A549 (cell line): Measurements from ENCODE around the gene ROBO1. TPM values are rescaled to one million over a fixed set of nuclear protein-coding genes. Genes with fewer than 3 reads are reported as not detected.
A peak's percentile ranks its signal among the peaks of the same experiment; 100 is the strongest.

Experiments
- ATAC-seq, 2 experiments: fragments of 200-7000 bp in 1 of 2; fragments of >200 bp in 1 of 2; cut with Nextera tagmentation in 1 of 2; cut with Tn5 transposase in 1 of 2; 3 replicates each; pipeline versions ENCODE4 v1.8.0 to v1.9.1; 2018 to 2020; ENCODE audit warnings: mild to moderate bottlenecking in 1 of 2, moderate library complexity in 1 of 2
- CTCF ChIA-PET: fragments of 300-600 bp; sonication (Branson Sonifier 250); formaldehyde crosslinking; extraction: SDS; loops from one replicate; lab custom pipeline; 2021; ENCODE audit warnings: antibody characterized with exemption, inconsistent platforms; lab: Yijun Ruan, JAX
- POLR2A ChIA-PET: fragments of 350-600 bp; formaldehyde crosslinking; extraction: SDS; loops from one replicate; lab custom pipeline; 2021; ENCODE audit warnings: antibody characterized with exemption, inconsistent platforms; lab: Yijun Ruan, JAX
- DNase-seq, 2 experiments: peaks; one replicate each; pipeline versions ENCODE4 v3.0.0 to v3.0.0-alpha.2; 2011 to 2016; ENCODE audit warnings: low read depth in 1 of 2, low spot score in 1 of 2
- FAIRE-seq: peaks from 2 replicates; lab custom pipeline; 2011; peaks lifted over from hg19 to GRCh38; lab: Jason Lieb, UNC
- H3K27ac ChIP-seq, 2 experiments: fragments of >200 bp; sonication (Bioruptor Twin); formaldehyde crosslinking; 3 replicates each; pipeline ENCODE4 v1.5.1; 2016 to 2017
- H3K4me1 ChIP-seq: fragments of >200 bp; sonication (Bioruptor Twin); formaldehyde crosslinking; 3 replicates; pipeline ENCODE4 v1.6.1; 2016
- H3K4me2 ChIP-seq: fragments of >200 bp; sonication (Bioruptor Twin); formaldehyde crosslinking; 3 replicates; pipeline ENCODE4 v1.6.1; 2016
- H3K4me3 ChIP-seq: fragments of >200 bp; sonication (Bioruptor Twin); formaldehyde crosslinking; 3 replicates; pipeline ENCODE4 v1.5.1; 2016
- H3K9me3 ChIP-seq: fragments of >200 bp; sonication (Bioruptor Twin); formaldehyde crosslinking; 3 replicates; pipeline ENCODE4 v1.6.1; 2016
- CEBPB ChIP-seq, 2 experiments: fragments of >200 bp in 1 of 2; sonication (Bioruptor Twin) in 1 of 2; formaldehyde crosslinking in 1 of 2; IDR thresholded peaks; 2 replicates each; pipeline ENCODE4 v1.6.1; 2012 to 2016
- CHD4 ChIP-seq: fragments of 200-600 bp; sonication (generic); IDR thresholded peaks from 2 replicates; pipeline ENCODE4 v1.6.1; 2016; ENCODE audit warnings: antibody characterized with exemption, mild to moderate bottlenecking, borderline replicate concordance
- EHF ChIP-seq: fragments of 250-450 bp; sonication (Bioruptor Pico); IDR thresholded peaks from 2 replicates; pipeline ENCODE4 v1.5.0; 2020; ENCODE audit warnings: mild to moderate bottlenecking
- EP300 ChIP-seq, 2 experiments: fragments of >200 bp; sonication (Bioruptor Twin); formaldehyde crosslinking; IDR thresholded peaks; 2 replicates in 1 of 2; 3 replicates in 1 of 2; pipeline ENCODE4 v1.6.1; 2016 to 2017
- ESRRA ChIP-seq: fragments of 150-350 bp; IDR thresholded peaks from 2 replicates; pipeline ENCODE4 v1.6.1; 2014; ENCODE audit warnings: mild to moderate bottlenecking, low read length, borderline replicate concordance
- FOSB ChIP-seq: fragments of 250-450 bp; sonication (Bioruptor Pico); IDR thresholded peaks from 2 replicates; pipeline ENCODE4 v1.5.0; 2020; ENCODE audit warnings: mild to moderate bottlenecking, moderate library complexity
- FOSL2 ChIP-seq, 2 experiments: fragments of 450-650 bp in 1 of 2; fragments of >200 bp in 1 of 2; sonication (Bioruptor Twin) in 1 of 2; formaldehyde crosslinking; IDR thresholded peaks; 2 replicates each; pipeline versions ENCODE4 v1.5.0 to v1.6.1; 2016 to 2020; ENCODE audit warnings: mild to moderate bottlenecking in 1 of 2, moderate library complexity in 1 of 2
- GATA3 ChIP-seq: IDR thresholded peaks from 2 replicates; pipeline ENCODE4 v1.6.1; 2012; ENCODE audit warnings: borderline replicate concordance
- HDAC2 ChIP-seq: fragments of 200-600 bp; sonication (generic); IDR thresholded peaks from 2 replicates; pipeline ENCODE4 v1.6.1; 2016
- KDM1A ChIP-seq: fragments of 200-600 bp; sonication (generic); IDR thresholded peaks from 2 replicates; pipeline ENCODE4 v1.6.1; 2016; ENCODE audit warnings: low read depth, mild to moderate bottlenecking
- NFE2L2 ChIP-seq: fragments of 150-350 bp; conservative IDR thresholded peaks from 2 replicates; pipeline ENCODE4 v1.6.1; 2014; ENCODE audit warnings: low read length
- NR3C1 ChIP-seq: fragments of >200 bp; sonication (Bioruptor Twin); formaldehyde crosslinking; IDR thresholded peaks from 3 replicates; pipeline ENCODE4 v1.6.1; 2017
- POLR2AphosphoS2 ChIP-seq: conservative IDR thresholded peaks from 2 replicates; pipeline ENCODE4 v1.6.1; 2012; ENCODE audit warnings: low read length, improper control_type of control experiment, inconsistent platforms
- RCOR1 ChIP-seq: fragments of 150-350 bp; IDR thresholded peaks from 2 replicates; pipeline ENCODE4 v1.6.1; 2014; ENCODE audit warnings: antibody characterized with exemption, low read length, low read depth
- RNF2 ChIP-seq: fragments of 200-600 bp; sonication (generic); IDR thresholded peaks from 2 replicates; pipeline ENCODE4 v1.6.1; 2016; ENCODE audit warnings: low read depth, mild to moderate bottlenecking, antibody characterized with exemption, moderate library complexity, borderline replicate concordance
- SREBF2 ChIP-seq: fragments of 450-650 bp; IDR thresholded peaks from 2 replicates; pipeline ENCODE4 v1.6.1; 2014; ENCODE audit warnings: mild to moderate bottlenecking, moderate library complexity
- TFCP2L1 ChIP-seq: fragments of 250-450 bp; sonication (Bioruptor Pico); IDR thresholded peaks from 2 replicates; pipeline ENCODE4 v1.5.0; 2021; ENCODE audit warnings: mild to moderate bottlenecking
- TP53 ChIP-seq: fragments of 250-450 bp; sonication (Bioruptor Pico); IDR thresholded peaks from 2 replicates; pipeline ENCODE4 v1.5.0; 2021; ENCODE audit warnings: mild to moderate bottlenecking, moderate library complexity
- WGBS: methylation state at CpG from one replicate; pipeline ENCODE4 v1.1.6; 2017; ENCODE audit errors: missing lambda C conversion rate; 5-methylcytosine and 5-hydroxymethylcytosine counted together
- polyA plus RNA-seq, 4 experiments: library from polyadenylated mRNA; depleted of rRNA in 3 of 4; stranded (reverse); fragments of >200 nt; fragmentation: RNase III in 1 of 4; extraction: RNeasy Plus Mini Kit Qiagen cat#74134 plus additional on column Dnase treatment in 1 of 4; gene quantifications; 2 replicates in 3 of 4; 3 replicates in 1 of 4; pipeline ENCODE4 v1.2.3, GENCODE V29; 2011 to 2017
- TF ChIP-seq, protein P1 (sequence below): fragments of 450-650 bp; IDR thresholded peaks from 2 replicates; pipeline ENCODE4 v1.6.1; 2014; ENCODE audit warnings: antibody characterized with exemption
- TF ChIP-seq, protein P2 (sequence below): fragments of 200-600 bp; sonication (generic); IDR thresholded peaks from 2 replicates; pipeline ENCODE4 v1.6.1; 2016; ENCODE audit warnings: antibody characterized with exemption, mild to moderate bottlenecking, moderate library complexity
- TF ChIP-seq, protein P3 (sequence below): IDR thresholded peaks from 2 replicates; pipeline ENCODE4 v1.6.1; 2012
- TF ChIP-seq, protein P4 (sequence below): fragments of >200 bp; sonication (Bioruptor Twin); formaldehyde crosslinking; IDR thresholded peaks from 3 replicates; pipeline ENCODE4 v1.5.1; 2016
- TF ChIP-seq, protein P5 (sequence below): fragments of >200 bp; sonication (Bioruptor Twin); formaldehyde crosslinking; IDR thresholded peaks from 3 replicates; pipeline ENCODE4 v1.6.1; 2016

The ROBO1 gene
- polyA plus RNA-seq, 2 of the 4 experiments (the other 2 are of a cell fraction), result 25.3 to 35.6 TPM

DNA sequence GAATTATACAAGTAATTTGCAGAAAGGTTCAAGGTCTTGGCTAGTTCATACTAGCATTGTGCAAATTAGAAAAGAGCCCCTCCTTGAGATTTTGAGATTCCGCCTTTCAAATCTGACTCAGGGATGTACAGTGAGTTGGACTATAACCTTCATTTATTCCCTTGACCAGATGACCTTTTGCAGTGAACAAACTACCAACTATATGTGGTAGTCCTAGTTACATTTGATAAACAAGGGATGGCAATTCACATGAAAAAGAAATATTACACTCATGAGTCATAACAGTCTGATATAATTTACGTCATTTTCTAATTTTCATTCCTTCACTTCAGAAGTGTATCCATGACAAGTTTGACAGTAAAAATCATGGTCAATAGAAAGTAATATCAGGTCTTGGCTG lies 860.4 kb downstream of the ROBO1 start:
- POLR2A ChIA-PET, result no interaction called here
- no peak overlapping the region for H3K27ac ChIP-seq
- TF ChIP-seq FOSL2 (IDR thresholded peaks at IDR 0.05), result no peak
- peak; percentile 52; the same call in 1 of the 2 replicates for TF ChIP-seq FOSL2 (CRISPR knock-in tag; IDR thresholded peaks at IDR 0.05)
- no peak for TF ChIP-seq GATA3
- 59% methylated on average over 2 of the region's 2 CpGs for WGBS
- H3K9me3 ChIP-seq, result no peaks in the 10 kb centered on the region
- H3K4me1 ChIP-seq, result peaks cover 11% of the 10 kb centered on the region; the same call in 2 of the 3 replicates
- no peak overlapping the region for H3K4me3 ChIP-seq
- CTCF ChIA-PET, result no interaction called here
- no peak for DNase-seq
- no peak for ATAC-seq
- no peak overlapping the region for H3K4me2 ChIP-seq
- FAIRE-seq, result no peak

DNA sequence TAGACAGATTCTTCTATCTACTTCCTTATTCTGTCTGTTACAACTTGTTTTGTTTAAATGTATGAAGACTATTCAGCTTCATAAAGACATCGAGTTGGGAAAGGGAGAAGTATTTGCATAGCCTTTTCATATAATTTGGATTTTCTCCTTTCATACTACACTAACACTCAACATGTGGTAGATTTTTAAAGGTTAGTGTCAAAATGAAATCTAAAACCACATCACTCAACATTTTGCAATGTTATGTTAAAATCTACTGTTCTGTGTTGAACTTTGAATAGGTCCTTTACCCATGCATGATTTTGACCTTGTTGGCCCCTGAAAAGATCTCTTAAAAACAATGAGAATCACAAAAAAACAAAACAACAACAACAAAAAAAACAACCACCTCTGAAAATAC lies 860.9 kb downstream of the ROBO1 start:
- peaks cover 8% of the 10 kb centered on the region; the same call in 2 of the 3 replicates for H3K4me1 ChIP-seq
- TF ChIP-seq, protein P1, sequence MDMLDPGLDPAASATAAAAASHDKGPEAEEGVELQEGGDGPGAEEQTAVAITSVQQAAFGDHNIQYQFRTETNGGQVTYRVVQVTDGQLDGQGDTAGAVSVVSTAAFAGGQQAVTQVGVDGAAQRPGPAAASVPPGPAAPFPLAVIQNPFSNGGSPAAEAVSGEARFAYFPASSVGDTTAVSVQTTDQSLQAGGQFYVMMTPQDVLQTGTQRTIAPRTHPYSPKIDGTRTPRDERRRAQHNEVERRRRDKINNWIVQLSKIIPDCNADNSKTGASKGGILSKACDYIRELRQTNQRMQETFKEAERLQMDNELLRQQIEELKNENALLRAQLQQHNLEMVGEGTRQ, result no peak
- TF ChIP-seq SREBF2, result no peak
- TF ChIP-seq, protein P2, sequence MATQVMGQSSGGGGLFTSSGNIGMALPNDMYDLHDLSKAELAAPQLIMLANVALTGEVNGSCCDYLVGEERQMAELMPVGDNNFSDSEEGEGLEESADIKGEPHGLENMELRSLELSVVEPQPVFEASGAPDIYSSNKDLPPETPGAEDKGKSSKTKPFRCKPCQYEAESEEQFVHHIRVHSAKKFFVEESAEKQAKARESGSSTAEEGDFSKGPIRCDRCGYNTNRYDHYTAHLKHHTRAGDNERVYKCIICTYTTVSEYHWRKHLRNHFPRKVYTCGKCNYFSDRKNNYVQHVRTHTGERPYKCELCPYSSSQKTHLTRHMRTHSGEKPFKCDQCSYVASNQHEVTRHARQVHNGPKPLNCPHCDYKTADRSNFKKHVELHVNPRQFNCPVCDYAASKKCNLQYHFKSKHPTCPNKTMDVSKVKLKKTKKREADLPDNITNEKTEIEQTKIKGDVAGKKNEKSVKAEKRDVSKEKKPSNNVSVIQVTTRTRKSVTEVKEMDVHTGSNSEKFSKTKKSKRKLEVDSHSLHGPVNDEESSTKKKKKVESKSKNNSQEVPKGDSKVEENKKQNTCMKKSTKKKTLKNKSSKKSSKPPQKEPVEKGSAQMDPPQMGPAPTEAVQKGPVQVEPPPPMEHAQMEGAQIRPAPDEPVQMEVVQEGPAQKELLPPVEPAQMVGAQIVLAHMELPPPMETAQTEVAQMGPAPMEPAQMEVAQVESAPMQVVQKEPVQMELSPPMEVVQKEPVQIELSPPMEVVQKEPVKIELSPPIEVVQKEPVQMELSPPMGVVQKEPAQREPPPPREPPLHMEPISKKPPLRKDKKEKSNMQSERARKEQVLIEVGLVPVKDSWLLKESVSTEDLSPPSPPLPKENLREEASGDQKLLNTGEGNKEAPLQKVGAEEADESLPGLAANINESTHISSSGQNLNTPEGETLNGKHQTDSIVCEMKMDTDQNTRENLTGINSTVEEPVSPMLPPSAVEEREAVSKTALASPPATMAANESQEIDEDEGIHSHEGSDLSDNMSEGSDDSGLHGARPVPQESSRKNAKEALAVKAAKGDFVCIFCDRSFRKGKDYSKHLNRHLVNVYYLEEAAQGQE, result no peak
- no peak for TF ChIP-seq EHF (CRISPR knock-in tag)
- no peak for TF ChIP-seq CHD4
- TF ChIP-seq TP53, result no peak
- TF ChIP-seq, protein P3, sequence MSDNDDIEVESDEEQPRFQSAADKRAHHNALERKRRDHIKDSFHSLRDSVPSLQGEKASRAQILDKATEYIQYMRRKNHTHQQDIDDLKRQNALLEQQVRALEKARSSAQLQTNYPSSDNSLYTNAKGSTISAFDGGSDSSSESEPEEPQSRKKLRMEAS, result no peak
- no peak for TF ChIP-seq POLR2AphosphoS2
- TF ChIP-seq HDAC2, result no peak
- TF ChIP-seq NR3C1, result no peak
- TF ChIP-seq, protein P4, sequence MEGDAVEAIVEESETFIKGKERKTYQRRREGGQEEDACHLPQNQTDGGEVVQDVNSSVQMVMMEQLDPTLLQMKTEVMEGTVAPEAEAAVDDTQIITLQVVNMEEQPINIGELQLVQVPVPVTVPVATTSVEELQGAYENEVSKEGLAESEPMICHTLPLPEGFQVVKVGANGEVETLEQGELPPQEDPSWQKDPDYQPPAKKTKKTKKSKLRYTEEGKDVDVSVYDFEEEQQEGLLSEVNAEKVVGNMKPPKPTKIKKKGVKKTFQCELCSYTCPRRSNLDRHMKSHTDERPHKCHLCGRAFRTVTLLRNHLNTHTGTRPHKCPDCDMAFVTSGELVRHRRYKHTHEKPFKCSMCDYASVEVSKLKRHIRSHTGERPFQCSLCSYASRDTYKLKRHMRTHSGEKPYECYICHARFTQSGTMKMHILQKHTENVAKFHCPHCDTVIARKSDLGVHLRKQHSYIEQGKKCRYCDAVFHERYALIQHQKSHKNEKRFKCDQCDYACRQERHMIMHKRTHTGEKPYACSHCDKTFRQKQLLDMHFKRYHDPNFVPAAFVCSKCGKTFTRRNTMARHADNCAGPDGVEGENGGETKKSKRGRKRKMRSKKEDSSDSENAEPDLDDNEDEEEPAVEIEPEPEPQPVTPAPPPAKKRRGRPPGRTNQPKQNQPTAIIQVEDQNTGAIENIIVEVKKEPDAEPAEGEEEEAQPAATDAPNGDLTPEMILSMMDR, result no peak
- TF ChIP-seq RCOR1, result no peak
- TF ChIP-seq FOSB, result no peak
- TF ChIP-seq, protein P5, sequence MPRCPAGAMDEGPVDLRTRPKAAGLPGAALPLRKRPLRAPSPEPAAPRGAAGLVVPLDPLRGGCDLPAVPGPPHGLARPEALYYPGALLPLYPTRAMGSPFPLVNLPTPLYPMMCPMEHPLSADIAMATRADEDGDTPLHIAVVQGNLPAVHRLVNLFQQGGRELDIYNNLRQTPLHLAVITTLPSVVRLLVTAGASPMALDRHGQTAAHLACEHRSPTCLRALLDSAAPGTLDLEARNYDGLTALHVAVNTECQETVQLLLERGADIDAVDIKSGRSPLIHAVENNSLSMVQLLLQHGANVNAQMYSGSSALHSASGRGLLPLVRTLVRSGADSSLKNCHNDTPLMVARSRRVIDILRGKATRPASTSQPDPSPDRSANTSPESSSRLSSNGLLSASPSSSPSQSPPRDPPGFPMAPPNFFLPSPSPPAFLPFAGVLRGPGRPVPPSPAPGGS, result no peak
- no peaks in the 10 kb centered on the region for H3K9me3 ChIP-seq
- H3K27ac ChIP-seq, result no peak overlapping the region
- ChIA-PET POLR2A (no interaction called here), CTCF (no interaction called here)
- ATAC-seq, result no peak
- DNase-seq, result no peak
- no peak overlapping the region for H3K4me2 ChIP-seq
- WGBS, result 44% methylated on average over 1 of the region's 1 CpG
- FAIRE-seq, result peak; percentile 54
- H3K4me3 ChIP-seq, result no peak overlapping the region

DNA sequence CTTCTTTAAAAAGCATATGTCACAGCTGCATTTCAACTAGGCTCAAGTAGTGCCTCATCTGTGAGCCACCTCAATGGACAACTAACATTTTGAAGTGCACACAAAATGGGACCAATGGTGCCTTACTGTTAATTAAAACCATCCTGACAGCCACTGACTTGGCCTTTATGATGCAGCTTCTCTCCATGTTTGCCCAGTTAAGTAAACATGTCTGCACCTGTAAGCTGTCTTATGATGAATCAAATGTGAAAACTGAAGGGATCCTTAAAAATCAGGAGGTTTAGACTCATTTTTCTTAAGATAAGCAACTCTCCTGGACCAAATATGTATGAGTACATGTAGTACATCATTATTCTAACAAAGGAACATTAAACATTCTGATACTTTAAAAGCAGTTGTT lies 861.6 kb downstream of the ROBO1 start:
- FAIRE-seq (no peak), ATAC-seq (no peak), DNase-seq (no peak)
- Histone ChIP-seq H3K4me2 (no peak overlapping the region), H3K4me3 (no peak overlapping the region), H3K4me1 (peaks cover 8% of the 10 kb centered on the region; the same call in 2 of the 3 replicates), H3K9me3 (no peaks in the 10 kb centered on the region), H3K27ac (no peak overlapping the region)
- ChIA-PET CTCF (interaction anchor here (1.1 kb wide), 1 partner anchor 102 kb away, joined by 3 read pairs; no protein-coding TSS in a partner anchor), POLR2A (no interaction called here)
- TF ChIP-seq RNF2 (no peak), ESRRA (no peak), CEBPB (IDR thresholded peaks at IDR 0.05) (no peak), GATA3 (no peak), POLR2AphosphoS2 (no peak), TFCP2L1 (no peak), KDM1A (no peak), NFE2L2 (no peak), EP300 (IDR thresholded peaks at IDR 0.05) (no peak)
- TF ChIP-seq, protein P2, result no peak
- TF ChIP-seq, protein P3, result no peak
